Activated naive CD4-positive, alpha-beta T cell treated with anti-CD3 and anti-CD28 coated beads, Interleukin-2, amount 50 U/mL, for 16 hours (primary cell): ENCODE measurements around the gene PDCD4.
"Not testable (repeated sequence)": the region's sequence is repeated elsewhere in the genome, so short reads cannot be mapped to it uniquely, and the experiment has no call there.

ENCODE experiments used
- DNase-seq: peaks from one replicate; pipeline ENCODE4 v3.0.0-alpha.2; 2020

PDCD4 gene

GRCh38 chr10:110862961-110863360 is 8.8 kb upstream of the PDCD4 start:
- no peak for DNase-seq

- DNase-seq: no peak
Observed at GRCh38 chr10:110863361-110863760, 8.4 kb upstream of the PDCD4 start.

- DNase-seq: no peak
Observed at GRCh38 chr10:110863956-110864355, 7.8 kb upstream of the PDCD4 start.

GRCh38 chr10:110864662-110865140 is 7.0 kb upstream of the PDCD4 start:
- no peak for DNase-seq

GRCh38 chr10:110865186-110865808 is 6.4 kb upstream of the PDCD4 start:
- no peak for DNase-seq

- no peak for DNase-seq
Observed at GRCh38 chr10:110865809-110866482, 5.8 kb upstream of the PDCD4 start.

GRCh38 chr10:110867011-110867806 is 4.5 kb upstream of the PDCD4 start:
- DNase-seq: not testable (repeated sequence)

GRCh38 chr10:110867807-110868465 is 3.8 kb upstream of the PDCD4 start:
- DNase-seq: no peak

GRCh38 chr10:110868981-110869380 is 2.7 kb upstream of the PDCD4 start:
- DNase-seq: no peak

GRCh38 chr10:110870823-110871297 is 868 bp upstream of the PDCD4 start:
- DNase-seq: no peak

- DNase-seq: peak; percentile 82
Observed at GRCh38 chr10:110872145-110872983, 636 bp downstream of the PDCD4 start.

GRCh38 chr10:110872984-110873923 is 1.5 kb downstream of the PDCD4 start:
- no peak for DNase-seq

GRCh38 chr10:110873951-110874350 is 2.2 kb downstream of the PDCD4 start:
- DNase-seq: no peak

GRCh38 chr10:110876000-110876399 is 4.3 kb downstream of the PDCD4 start:
- no peak for DNase-seq

GRCh38 chr10:110876788-110877187 is 5.1 kb downstream of the PDCD4 start:
- no peak for DNase-seq

GRCh38 chr10:110880012-110880411 is 8.3 kb downstream of the PDCD4 start:
- no peak for DNase-seq

- no peak for DNase-seq
Observed at GRCh38 chr10:110881247-110881646, 9.5 kb downstream of the PDCD4 start.

- DNase-seq: no peak
Observed at GRCh38 chr10:110881905-110882304, 10.2 kb downstream of the PDCD4 start.

- DNase-seq: no peak
Observed at GRCh38 chr10:110883924-110884323, 12.2 kb downstream of the PDCD4 start.

- no peak for DNase-seq
Observed at GRCh38 chr10:110885932-110886674, 14.4 kb downstream of the PDCD4 start.
